ENCODE data around the gene TBXA2R.
"Not testable (repeated sequence)": the region's sequence is repeated elsewhere in the genome, so short reads cannot be mapped to it uniquely, and the experiment has no call there.

TBXA2R gene

DNA sequence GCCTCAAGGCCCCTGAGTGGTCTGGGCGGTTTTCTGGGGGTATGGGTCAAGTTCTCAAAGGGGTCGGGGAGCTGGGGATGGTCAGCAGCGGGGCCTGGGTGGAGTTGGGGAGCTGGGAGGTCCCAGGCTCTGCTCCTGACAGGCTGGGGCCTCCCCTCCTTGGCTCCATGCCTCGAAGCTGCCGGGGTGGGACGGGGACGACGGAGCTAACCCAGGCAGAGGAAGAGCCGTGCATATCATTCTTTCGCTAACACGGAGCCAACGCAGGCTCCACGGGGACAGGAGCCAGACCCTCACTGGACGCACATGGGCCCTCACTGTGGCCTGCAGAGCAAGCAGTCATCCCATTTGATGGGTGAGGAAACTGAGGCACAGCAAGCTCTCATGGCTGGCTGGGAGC is 45.7 kb upstream of the TBXA2R start:
- intact Hi-C loops (cut with DNase I; ENCODE audit: low total_unique reads), result no loop called here
- no peak for DNase-seq
- Histone ChIP-seq H3K27ac (no peak overlapping the region), H3K4me1 (no peaks in the 10 kb centered on the region), H3K9me3 (no peaks in the 10 kb centered on the region), H3K4me3 (no peak overlapping the region), H3K36me3 (peaks cover 61 to 85% (median 77%) of the 10 kb centered on the region in 3 donors), H3K27me3 (no peaks in the 10 kb centered on the region)
- TF ChIP-seq, protein P1, sequence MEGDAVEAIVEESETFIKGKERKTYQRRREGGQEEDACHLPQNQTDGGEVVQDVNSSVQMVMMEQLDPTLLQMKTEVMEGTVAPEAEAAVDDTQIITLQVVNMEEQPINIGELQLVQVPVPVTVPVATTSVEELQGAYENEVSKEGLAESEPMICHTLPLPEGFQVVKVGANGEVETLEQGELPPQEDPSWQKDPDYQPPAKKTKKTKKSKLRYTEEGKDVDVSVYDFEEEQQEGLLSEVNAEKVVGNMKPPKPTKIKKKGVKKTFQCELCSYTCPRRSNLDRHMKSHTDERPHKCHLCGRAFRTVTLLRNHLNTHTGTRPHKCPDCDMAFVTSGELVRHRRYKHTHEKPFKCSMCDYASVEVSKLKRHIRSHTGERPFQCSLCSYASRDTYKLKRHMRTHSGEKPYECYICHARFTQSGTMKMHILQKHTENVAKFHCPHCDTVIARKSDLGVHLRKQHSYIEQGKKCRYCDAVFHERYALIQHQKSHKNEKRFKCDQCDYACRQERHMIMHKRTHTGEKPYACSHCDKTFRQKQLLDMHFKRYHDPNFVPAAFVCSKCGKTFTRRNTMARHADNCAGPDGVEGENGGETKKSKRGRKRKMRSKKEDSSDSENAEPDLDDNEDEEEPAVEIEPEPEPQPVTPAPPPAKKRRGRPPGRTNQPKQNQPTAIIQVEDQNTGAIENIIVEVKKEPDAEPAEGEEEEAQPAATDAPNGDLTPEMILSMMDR (IDR thresholded peaks at IDR 0.05), result no peak

DNA sequence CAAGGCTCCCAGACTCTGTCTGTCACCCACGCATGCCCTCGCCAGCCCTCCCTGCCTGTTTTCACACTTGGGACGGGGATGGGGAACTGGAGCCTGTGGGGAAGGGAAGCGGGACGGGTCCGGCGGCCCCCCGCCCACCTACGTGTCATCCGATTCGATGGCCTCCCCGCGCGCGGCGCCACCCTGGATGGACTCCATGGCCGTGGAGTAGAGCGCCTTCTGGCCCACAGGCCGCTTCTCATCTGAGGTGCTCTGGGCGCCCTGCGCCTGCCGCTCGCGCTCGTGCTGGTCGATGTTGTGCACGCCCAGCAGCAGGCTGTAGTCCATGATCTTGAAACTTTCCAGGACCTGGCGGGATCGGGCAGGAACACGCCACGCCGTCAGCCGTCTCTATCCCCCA is 45.0 kb upstream of the TBXA2R start:
- H3K36me3 ChIP-seq, result peaks cover 55 to 85% (median 77%) of the 10 kb centered on the region in 3 donors
- intact Hi-C loops (cut with DNase I; ENCODE audit: low total_unique reads), result no loop called here
- TF ChIP-seq, protein P1 (IDR thresholded peaks at IDR 0.05), result no peak
- no peaks in the 10 kb centered on the region for H3K9me3 ChIP-seq
- no peaks in the 10 kb centered on the region for H3K27me3 ChIP-seq
- no peak overlapping the region for H3K27ac ChIP-seq
- no peak overlapping the region for H3K4me3 ChIP-seq
- H3K4me1 ChIP-seq, result no peaks in the 10 kb centered on the region
- DNase-seq, result no peak

DNA sequence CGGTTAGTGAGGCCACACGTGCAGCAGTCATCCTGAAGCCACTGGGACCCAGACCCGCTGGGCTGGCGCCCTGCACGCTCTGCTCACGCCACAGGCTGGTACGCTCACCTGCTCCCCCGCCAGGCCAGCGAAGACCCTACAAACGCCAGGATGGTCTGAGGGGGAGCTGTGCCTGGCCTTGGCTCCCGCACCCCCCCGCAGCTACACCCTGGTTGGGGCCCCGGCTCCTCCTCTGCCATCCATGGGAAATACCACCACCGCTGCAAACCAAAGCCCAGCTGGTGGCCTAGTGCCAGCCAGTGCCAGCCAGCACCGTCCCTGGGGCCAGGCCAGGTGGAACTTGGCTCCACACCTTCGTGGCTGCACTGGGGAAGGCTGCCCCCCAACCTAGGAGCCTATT is 43.2 kb upstream of the TBXA2R start:
- Histone ChIP-seq H3K27ac (no peak overlapping the region), H3K4me3 (no peak overlapping the region), H3K36me3 (peaks cover 55 to 86% (median 83%) of the 10 kb centered on the region in 3 donors), H3K9me3 (no peaks in the 10 kb centered on the region), H3K27me3 (no peaks in the 10 kb centered on the region), H3K4me1 (peaks cover 0 to 9% (median 3%) of the 10 kb centered on the region in 4 donors)
- intact Hi-C loops (cut with DNase I; ENCODE audit: low total_unique reads), result no loop called here
- no peak for DNase-seq
- TF ChIP-seq, protein P1 (IDR thresholded peaks at IDR 0.05), result no peak

DNA sequence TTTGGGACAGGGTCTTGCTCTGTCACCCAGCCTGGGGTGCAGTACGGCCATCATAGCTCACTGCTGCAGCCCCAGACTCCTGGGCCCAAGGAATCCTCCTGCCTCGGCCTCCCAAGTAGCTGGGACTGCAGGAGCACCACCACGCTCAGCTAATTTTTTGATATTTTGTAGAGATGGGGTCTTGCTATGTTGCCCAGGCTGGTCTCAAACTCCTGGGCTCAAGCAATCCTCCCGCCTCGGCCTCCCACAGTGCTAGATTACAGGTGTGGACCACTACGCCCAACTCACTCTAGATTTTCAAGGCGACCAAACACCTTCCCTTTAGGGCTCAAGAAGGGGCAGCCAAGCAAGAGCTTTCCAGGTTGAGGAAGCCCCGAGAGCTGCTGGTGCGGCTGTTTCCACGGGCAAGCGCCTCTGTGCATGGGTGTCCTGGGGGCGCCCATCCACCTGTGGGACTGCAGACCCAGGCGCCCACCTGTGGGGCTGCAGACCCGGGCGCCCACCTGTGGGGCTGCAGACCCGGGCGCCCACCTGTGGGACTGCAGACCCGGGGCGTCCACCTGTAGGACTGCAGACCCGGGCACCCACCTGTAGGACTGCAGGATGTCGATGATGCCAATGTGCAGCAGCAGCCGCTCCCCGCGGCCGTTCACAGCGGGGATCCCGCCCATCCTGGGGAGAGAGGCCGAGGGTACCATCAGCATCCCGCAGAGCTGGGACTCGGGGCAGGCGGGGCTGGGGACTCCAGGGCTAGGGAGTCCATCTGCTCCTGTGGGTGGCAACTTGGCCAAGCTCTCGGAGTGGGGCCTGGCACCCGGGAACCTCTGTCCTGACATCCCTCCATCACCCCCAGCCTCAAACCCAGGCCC is 41.6 kb upstream of the TBXA2R start:
- Histone ChIP-seq H3K27ac (no peak overlapping the region), H3K4me1 (peaks cover 0 to 14% (median 4%) of the 10 kb centered on the region in 4 donors), H3K4me3 (no peak overlapping the region), H3K36me3 (peaks cover 47 to 92% (median 87%) of the 10 kb centered on the region in 3 donors), H3K9me3 (no peaks in the 10 kb centered on the region), H3K27me3 (no peaks in the 10 kb centered on the region)
- DNase-seq, result no peak
- intact Hi-C loops (cut with DNase I; ENCODE audit: low total_unique reads), result no loop called here
- TF ChIP-seq, protein P1 (IDR thresholded peaks at IDR 0.05), result no peak

DNA sequence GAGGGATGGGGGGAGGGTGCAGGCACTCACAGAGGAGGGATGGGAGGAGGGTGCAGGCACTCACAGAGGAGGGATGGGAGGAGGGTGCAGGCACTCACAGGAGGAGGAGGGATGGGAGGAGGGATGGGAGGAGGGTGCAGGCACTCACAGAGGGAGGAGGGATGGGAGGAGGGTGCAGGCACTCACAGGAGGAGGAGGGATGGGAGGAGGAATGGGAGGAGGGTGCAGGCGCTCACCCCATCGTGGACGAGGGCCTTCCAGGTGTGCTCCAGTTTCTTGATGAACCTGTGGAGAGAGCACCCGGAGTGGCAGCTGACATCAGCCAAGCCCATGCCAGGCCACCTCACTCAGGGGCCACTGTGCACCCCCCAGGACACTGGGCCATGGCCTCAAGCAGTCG is 40.4 kb upstream of the TBXA2R start:
- H3K27ac ChIP-seq; H3K4me3 ChIP-seq; intact Hi-C loops (cut with DNase I; ENCODE audit: low total_unique reads); DNase-seq; H3K9me3 ChIP-seq; H3K27me3 ChIP-seq: not testable (repeated sequence)
- Histone ChIP-seq H3K36me3 (peaks cover 44 to 92% (median 87%) of the 10 kb centered on the region in 3 donors), H3K4me1 (peaks cover 0 to 14% (median 4%) of the 10 kb centered on the region in 4 donors)

DNA sequence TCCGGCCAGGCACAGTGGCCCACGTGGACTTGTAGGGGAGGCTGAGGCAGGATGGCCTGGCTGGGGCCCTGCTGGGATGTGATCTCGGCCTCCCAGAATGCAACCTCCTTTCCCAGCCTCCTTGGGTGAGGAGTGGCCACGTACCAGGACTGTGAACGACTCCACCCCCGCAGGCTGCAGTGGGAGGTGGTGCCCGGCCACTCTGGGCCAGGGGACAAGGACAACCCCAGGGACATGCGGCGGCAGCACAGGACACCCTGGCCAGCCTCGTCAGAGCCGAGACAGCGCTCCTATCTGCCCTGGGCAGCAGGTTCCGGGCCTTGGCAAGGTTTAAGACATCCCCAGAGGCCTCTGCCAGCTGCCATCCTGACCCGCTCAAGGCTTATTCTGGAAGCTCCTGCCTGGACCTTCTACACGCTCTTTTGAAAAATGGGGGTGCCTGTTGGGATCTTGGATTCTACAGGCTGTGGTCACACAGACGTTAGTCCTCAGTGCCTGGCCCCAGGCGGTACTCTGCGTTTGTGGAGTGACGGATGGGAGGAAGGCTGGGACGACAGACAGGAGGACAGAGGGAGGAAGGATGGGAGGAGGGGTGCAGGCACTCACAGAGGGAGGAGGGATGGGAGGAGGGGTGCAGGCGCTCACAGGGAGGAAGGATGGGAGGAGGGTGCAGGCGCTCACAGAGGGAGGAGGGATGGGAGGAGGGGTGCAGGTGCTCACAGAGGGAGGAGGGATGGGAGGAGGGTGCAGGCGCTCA is 39.8 kb upstream of the TBXA2R start:
- Histone ChIP-seq H3K27me3 (no peaks in the 10 kb centered on the region), H3K4me3 (no peak overlapping the region), H3K4me1 (peaks cover 0 to 14% (median 4%) of the 10 kb centered on the region in 4 donors), H3K36me3 (peaks cover 42 to 92% (median 87%) of the 10 kb centered on the region in 3 donors), H3K27ac (no peak overlapping the region), H3K9me3 (no peaks in the 10 kb centered on the region)
- TF ChIP-seq, protein P1 (IDR thresholded peaks at IDR 0.05), result no peak
- intact Hi-C loops (cut with DNase I; ENCODE audit: low total_unique reads), result no loop called here
- no peak for DNase-seq
